GM06990 (cell line): Measurements from ENCODE around the gene DYNC1LI2.
"Not testable (repeated sequence)": the region's sequence is repeated elsewhere in the genome, so short reads cannot be mapped to it uniquely, and the experiment has no call there.

Experiments
- DNase-seq: peaks from one replicate; pipeline ENCODE4 v3.0.0-alpha.2; 2011; ENCODE audit not compliant: insufficient read length; ENCODE audit errors: extremely low read depth
- H3K27me3 ChIP-seq: replicated peaks from 2 replicates; pipeline ENCODE4 v1.6.0; 2011; ENCODE audit warnings: low read length; ENCODE audit not compliant: control insufficient read depth, insufficient read depth
- H3K36me3 ChIP-seq: 2 replicates; pipeline ENCODE4 v1.5.1; 2011; ENCODE audit warnings: low read length; ENCODE audit not compliant: control insufficient read depth, insufficient read depth
- H3K4me3 ChIP-seq: replicated peaks from 2 replicates; pipeline ENCODE4 v1.5.1; 2011; ENCODE audit warnings: low read depth, mild to moderate bottlenecking, control low read depth, low read length
- CTCF ChIP-seq: IDR thresholded peaks from 2 replicates; pipeline ENCODE4 v1.5.1; 2011; ENCODE audit warnings: low read length, control low read depth, mild to moderate bottlenecking, inconsistent platforms; ENCODE audit not compliant: insufficient read depth, poor library complexity, severe bottlenecking

DYNC1LI2 gene

GRCh38 chr16:66691234-66691633, 60.2 kb downstream of the DYNC1LI2 start:
- TF ChIP-seq CTCF, result no peak
- no peak for DNase-seq
- no peaks in the 10 kb centered on the region; the same call in none of the 2 replicates for H3K27me3 ChIP-seq
- no peak overlapping the region for H3K4me3 ChIP-seq
- H3K36me3 ChIP-seq, result no peaks in the 10 kb centered on the region

GRCh38 chr16:66690106-66690847, 61.1 kb downstream of the DYNC1LI2 start:
- H3K4me3 ChIP-seq, result no peak overlapping the region
- TF ChIP-seq CTCF, result no peak

GRCh38 chr16:66689282-66689681, 62.1 kb downstream of the DYNC1LI2 start:
- Histone ChIP-seq H3K36me3 (no peaks in the 10 kb centered on the region), H3K4me3 (no peak overlapping the region), H3K27me3 (no peaks in the 10 kb centered on the region; the same call in 1 of the 2 replicates)
- no peak for DNase-seq
- TF ChIP-seq CTCF, result no peak

More at GRCh38 chr16:66690106-66690847, 61.1 kb downstream of the DYNC1LI2 start:
- no peak for DNase-seq
- Histone ChIP-seq H3K27me3 (no peaks in the 10 kb centered on the region; the same call in 1 of the 2 replicates), H3K36me3 (no peaks in the 10 kb centered on the region)

- no peaks in the 10 kb centered on the region; the same call in 1 of the 2 replicates for H3K27me3 ChIP-seq
- H3K36me3 ChIP-seq, result no peaks in the 10 kb centered on the region
- no peak for DNase-seq
- no peak for TF ChIP-seq CTCF
- no peak overlapping the region for H3K4me3 ChIP-seq
Measured at GRCh38 chr16:66687906-66688625, 63.3 kb downstream of the DYNC1LI2 start.

- H3K36me3 ChIP-seq, H3K4me3 ChIP-seq, H3K27me3 ChIP-seq, DNase-seq: not testable (repeated sequence)
Measured at GRCh38 chr16:66685501-66686115, 65.8 kb downstream of the DYNC1LI2 start.

GRCh38 chr16:66682271-66682670, 69.1 kb downstream of the DYNC1LI2 start:
- Histone ChIP-seq H3K4me3 (no peak overlapping the region), H3K36me3 (no peaks in the 10 kb centered on the region), H3K27me3 (no peaks in the 10 kb centered on the region; the same call in 1 of the 2 replicates)
- no peak for DNase-seq
- no peak for TF ChIP-seq CTCF
